Mesenchymal stem cell (in vitro differentiated cells and primary cell): ENCODE measurements around the gene SPATA20. TPM values are rescaled to one million over a fixed set of nuclear protein-coding genes. Genes with fewer than 3 reads are reported as not detected.

Source experiments
- DNase-seq: peaks from one replicate; pipeline ENCODE4 v3.0.0-alpha.2; 2013
- H2AFZ ChIP-seq: one replicate; pipeline ENCODE4 v1.6.1; 2013; ENCODE audit warnings: low read depth, mild to moderate bottlenecking, control low read depth, inconsistent platforms, low read length, moderate library complexity
- H2AK5ac ChIP-seq: 2 replicates; pipeline ENCODE4 v1.6.1; 2013; ENCODE audit warnings: low read length, moderate library complexity, mild to moderate bottlenecking, inconsistent platforms; ENCODE audit not compliant: severe bottlenecking
- H2BK120ac ChIP-seq: one replicate; pipeline ENCODE4 v1.6.1; 2013; ENCODE audit warnings: low read depth, mild to moderate bottlenecking, inconsistent platforms, low read length, moderate library complexity
- H2BK12ac ChIP-seq, 2 experiments: one replicate each; pipeline ENCODE4 v1.6.1; 2013; ENCODE audit warnings: inconsistent platforms in 2 of 2, low read length in 2 of 2, mild to moderate bottlenecking in 2 of 2, moderate library complexity in 2 of 2, control low read depth in 1 of 2
- H2BK15ac ChIP-seq: one replicate; pipeline ENCODE4 v1.6.1; 2013; ENCODE audit warnings: mild to moderate bottlenecking, low read depth, inconsistent platforms; ENCODE audit not compliant: poor library complexity, severe bottlenecking
- H2BK5ac ChIP-seq: 2 replicates; pipeline ENCODE4 v1.6.1; 2013; ENCODE audit warnings: low read depth, mild to moderate bottlenecking, low read length, control low read depth, inconsistent platforms; ENCODE audit not compliant: poor library complexity, severe bottlenecking
- H3K14ac ChIP-seq, 2 experiments: one replicate each; pipeline ENCODE4 v1.6.1; 2013; ENCODE audit warnings: inconsistent platforms in 2 of 2, low read length in 2 of 2, control low read depth in 1 of 2, mild to moderate bottlenecking in 1 of 2, moderate library complexity in 1 of 2
- H3K18ac ChIP-seq, 2 experiments: one replicate each; pipeline ENCODE4 v1.6.1; 2013; ENCODE audit warnings: inconsistent platforms in 2 of 2, low read length in 2 of 2, control low read depth in 1 of 2, low read depth in 1 of 2, mild to moderate bottlenecking in 1 of 2
- H3K23ac ChIP-seq, 2 experiments: one replicate each; pipeline ENCODE4 v1.6.1; 2013; ENCODE audit warnings: inconsistent platforms in 2 of 2, low read length in 2 of 2, mild to moderate bottlenecking in 2 of 2, moderate library complexity in 2 of 2, control low read depth in 1 of 2
- H3K27ac ChIP-seq: 2 replicates; pipeline ENCODE4 v1.5.1; 2013; ENCODE audit warnings: mild to moderate bottlenecking, moderate library complexity, low read length, control low read depth, inconsistent platforms; ENCODE audit not compliant: poor library complexity, severe bottlenecking
- H3K27me3 ChIP-seq, 2 experiments: 2 replicates each; pipeline versions ENCODE4 v1.6.1 to v1.7.0; 2013; ENCODE audit warnings: low read length in 2 of 2, mild to moderate bottlenecking in 2 of 2, moderate library complexity in 2 of 2, control low read depth in 1 of 2, inconsistent platforms in 1 of 2; ENCODE audit not compliant: control insufficient read depth in 1 of 2, insufficient read depth in 1 of 2
- H3K36me3 ChIP-seq, 2 experiments: 2 replicates each; pipeline versions ENCODE4 v1.6.1 to v1.7.0; 2013; ENCODE audit warnings: low read length in 2 of 2, control low read depth in 1 of 2, inconsistent platforms in 1 of 2, low read depth in 1 of 2, mild to moderate bottlenecking in 1 of 2; ENCODE audit not compliant: insufficient read depth in 2 of 2, control insufficient read depth in 1 of 2
- H3K4ac ChIP-seq, 2 experiments: one replicate each; pipeline ENCODE4 v1.6.1; 2013; ENCODE audit warnings: inconsistent platforms in 2 of 2, low read length in 2 of 2, mild to moderate bottlenecking in 2 of 2, moderate library complexity in 2 of 2, control low read depth in 1 of 2, low read depth in 1 of 2
- H3K4me1 ChIP-seq: 2 replicates; pipeline ENCODE4 v1.6.1; 2013; ENCODE audit warnings: low read depth, low read length, control low read depth; ENCODE audit not compliant: control insufficient read depth, insufficient read depth
- H3K4me2 ChIP-seq: 2 replicates; pipeline ENCODE4 v1.6.1; 2013; ENCODE audit warnings: low read length, mild to moderate bottlenecking, inconsistent platforms; ENCODE audit not compliant: poor library complexity, severe bottlenecking
- H3K4me3 ChIP-seq, 2 experiments: 2 replicates each; pipeline versions ENCODE4 v1.5.1 to v1.7.0; 2013; ENCODE audit warnings: low read length in 2 of 2, mild to moderate bottlenecking in 2 of 2, control low read depth in 1 of 2, low read depth in 1 of 2; ENCODE audit not compliant: insufficient read depth in 1 of 2
- H3K79me1 ChIP-seq: replicated peaks from 2 replicates; pipeline ENCODE4 v1.6.1; 2013; ENCODE audit warnings: mild to moderate bottlenecking, control low read depth, low read length, inconsistent platforms; ENCODE audit not compliant: poor library complexity, severe bottlenecking
- H3K9ac ChIP-seq: 2 replicates; pipeline ENCODE4 v1.7.0; 2013; ENCODE audit warnings: mild to moderate bottlenecking, low read length, moderate library complexity
- H3K9me3 ChIP-seq: 2 replicates; pipeline ENCODE4 v1.7.0; 2013; ENCODE audit warnings: mild to moderate bottlenecking, low read length; ENCODE audit not compliant: control insufficient read depth
- H4K8ac ChIP-seq: one replicate; pipeline ENCODE4 v1.6.1; 2013; ENCODE audit warnings: inconsistent platforms, mild to moderate bottlenecking, low read length, moderate library complexity
- H4K91ac ChIP-seq: one replicate; pipeline ENCODE4 v1.6.1; 2013; ENCODE audit warnings: mild to moderate bottlenecking, low read length, inconsistent platforms
- WGBS: methylation state at CpG from one replicate; pipeline ENCODE4 v1.1.7; 2013; ENCODE audit warnings: mixed read lengths; 5-methylcytosine and 5-hydroxymethylcytosine counted together
- polyA plus RNA-seq, 2 experiments: library from polyadenylated mRNA; stranded (reverse); fragments of 200-250 nt; gene quantifications; one replicate each; pipeline ENCODE4 v1.2.3, GENCODE V29; 2013

Gene SPATA20
- polyA plus RNA-seq (2013, experiment 1 of 2): 36.6 TPM
- 37.2 TPM for polyA plus RNA-seq (2013, experiment 2 of 2)

GRCh38 chr17:50547035-50547735, at the start of gene SPATA20:
TSS of gene SPATA20 (plus strand) at chr17:50547174. CDS start at chr17:50547209, 35 bp downstream.
- peak within 1 kb of the TSS in 1 of 2 experiments; percentile 1 for H3K4ac ChIP-seq
- H3K36me3 ChIP-seq: peaks cover 33 to 38% of the 10 kb centered on the region in 2 experiments
- no peak within 1 kb of the TSS for H3K27ac ChIP-seq
- no peaks in the 10 kb centered on the region for H3K9me3 ChIP-seq
- peaks cover 21% of the 10 kb centered on the region for H3K4me1 ChIP-seq
- H2BK15ac ChIP-seq: peak within 1 kb of the TSS; percentile 92
- H3K79me1 ChIP-seq: peaks cover 20% of the 10 kb centered on the region
- peak within 1 kb of the TSS in 1 of 2 experiments; percentile 25 for H2BK12ac ChIP-seq
- peak within 1 kb of the TSS; percentile 40 to 76 for H3K18ac ChIP-seq
- peak within 1 kb of the TSS; percentile 17 for H2AK5ac ChIP-seq
- H2BK5ac ChIP-seq: no peak within 1 kb of the TSS
- peak; percentile 89 for DNase-seq
- peak within 1 kb of the TSS; percentile 49 for H4K8ac ChIP-seq
- H3K27me3 ChIP-seq: peaks cover 0 to 5% of the 10 kb centered on the region in 2 experiments
- peak within 1 kb of the TSS; percentile 40 for H3K4me2 ChIP-seq
- H3K14ac ChIP-seq: peak within 1 kb of the TSS in 1 of 2 experiments; percentile 56
- 1% methylated on average over 40 of the region's 42 CpGs for WGBS
- peak within 1 kb of the TSS; percentile 64 to 92 for H3K4me3 ChIP-seq
- peak within 1 kb of the TSS; percentile 78 for H2BK120ac ChIP-seq
- H4K91ac ChIP-seq: peak within 1 kb of the TSS; percentile 89
- H3K9ac ChIP-seq: peak within 1 kb of the TSS; percentile 89
- H2AFZ ChIP-seq: peak within 1 kb of the TSS; percentile 16
- no peak within 1 kb of the TSS for H3K23ac ChIP-seq

GRCh38 chr17:50498021-50498874, 48.7 kb upstream of the SPATA20 start:
- DNase-seq: no peak
- WGBS: 80% methylated on average over 7 of the region's 7 CpGs

GRCh38 chr17:50499270-50499669, 47.7 kb upstream of the SPATA20 start:
- no peak overlapping the region for H2BK12ac ChIP-seq
- H2BK15ac ChIP-seq: no peak overlapping the region
- no peak for DNase-seq
- no peak overlapping the region for H3K14ac ChIP-seq
- no peak overlapping the region for H4K91ac ChIP-seq
- no peak overlapping the region for H3K18ac ChIP-seq
- H2AK5ac ChIP-seq: no peak overlapping the region
- no peaks in the 10 kb centered on the region for H3K79me1 ChIP-seq
- H3K27me3 ChIP-seq: no peaks in the 10 kb centered on the region
- H3K4me1 ChIP-seq: peaks cover 10% of the 10 kb centered on the region
- no peak overlapping the region for H2AFZ ChIP-seq
- H3K9ac ChIP-seq: no peak overlapping the region
- no peak overlapping the region for H3K4me2 ChIP-seq
- H3K36me3 ChIP-seq: no peaks in the 10 kb centered on the region
- H3K23ac ChIP-seq: no peak overlapping the region
- no peak overlapping the region for H3K27ac ChIP-seq
- H3K4ac ChIP-seq: no peak overlapping the region
- no peak overlapping the region for H2BK5ac ChIP-seq
- H2BK120ac ChIP-seq: no peak overlapping the region
- H3K9me3 ChIP-seq: no peaks in the 10 kb centered on the region
- H4K8ac ChIP-seq: no peak overlapping the region
- no peak overlapping the region for H3K4me3 ChIP-seq

More at GRCh38 chr17:50498021-50498874, 48.7 kb upstream of the SPATA20 start:
- Histone ChIP-seq H3K18ac (no peak overlapping the region), H3K14ac (no peak overlapping the region), H3K27me3 (no peaks in the 10 kb centered on the region), H3K4me1 (no peaks in the 10 kb centered on the region), H3K27ac (no peak overlapping the region), H3K9ac (no peak overlapping the region), H2BK120ac (no peak overlapping the region), H4K91ac (no peak overlapping the region), H2BK15ac (no peak overlapping the region), H2AFZ (no peak overlapping the region), H3K4ac (no peak overlapping the region), H2BK5ac (no peak overlapping the region), H2BK12ac (no peak overlapping the region), H3K4me3 (no peak overlapping the region), H3K36me3 (no peaks in the 10 kb centered on the region), H3K23ac (no peak overlapping the region), H2AK5ac (no peak overlapping the region), H4K8ac (peak overlapping the region; percentile 19), H3K9me3 (no peaks in the 10 kb centered on the region), H3K4me2 (no peak overlapping the region), H3K79me1 (no peaks in the 10 kb centered on the region)

- no peak overlapping the region for H2AFZ ChIP-seq
- peaks cover 12% of the 10 kb centered on the region for H3K4me1 ChIP-seq
- no peaks in the 10 kb centered on the region for H3K79me1 ChIP-seq
- no peak overlapping the region for H3K9ac ChIP-seq
- H2BK5ac ChIP-seq: no peak overlapping the region
- H4K91ac ChIP-seq: no peak overlapping the region
- no peak overlapping the region for H2BK120ac ChIP-seq
- H3K27me3 ChIP-seq: no peaks in the 10 kb centered on the region
- DNase-seq: no peak
- no peak overlapping the region for H3K4ac ChIP-seq
- no peak overlapping the region for H3K23ac ChIP-seq
- no peak overlapping the region for H3K4me2 ChIP-seq
- no peak overlapping the region for H3K14ac ChIP-seq
- WGBS: 96% methylated on average over 2 of the region's 2 CpGs
- H3K36me3 ChIP-seq: no peaks in the 10 kb centered on the region
- no peak overlapping the region for H2AK5ac ChIP-seq
- no peak overlapping the region for H3K4me3 ChIP-seq
- no peak overlapping the region for H2BK15ac ChIP-seq
- no peak overlapping the region for H3K27ac ChIP-seq
- no peaks in the 10 kb centered on the region for H3K9me3 ChIP-seq
- H3K18ac ChIP-seq: no peak overlapping the region
- H4K8ac ChIP-seq: no peak overlapping the region
- H2BK12ac ChIP-seq: no peak overlapping the region
Measured at GRCh38 chr17:50499721-50500120, 47.3 kb upstream of the SPATA20 start.
